GM21723 (cell line): ENCODE results near the gene BICRA.
A peak's percentile ranks its signal among the peaks of the same experiment; 100 is the strongest.
"Not testable (repeated sequence)": the region's sequence is repeated elsewhere in the genome, so short reads cannot be mapped to it uniquely, and the experiment has no call there.

Experiments used
- ATAC-seq: cut with Tn5 transposase; IDR thresholded peaks from one replicate; pipeline ENCODE4 v1.9.1; 2021; ENCODE audit warnings: mild to moderate bottlenecking, moderate library complexity; ENCODE audit not compliant: unreplicated experiment

BICRA gene

DNA sequence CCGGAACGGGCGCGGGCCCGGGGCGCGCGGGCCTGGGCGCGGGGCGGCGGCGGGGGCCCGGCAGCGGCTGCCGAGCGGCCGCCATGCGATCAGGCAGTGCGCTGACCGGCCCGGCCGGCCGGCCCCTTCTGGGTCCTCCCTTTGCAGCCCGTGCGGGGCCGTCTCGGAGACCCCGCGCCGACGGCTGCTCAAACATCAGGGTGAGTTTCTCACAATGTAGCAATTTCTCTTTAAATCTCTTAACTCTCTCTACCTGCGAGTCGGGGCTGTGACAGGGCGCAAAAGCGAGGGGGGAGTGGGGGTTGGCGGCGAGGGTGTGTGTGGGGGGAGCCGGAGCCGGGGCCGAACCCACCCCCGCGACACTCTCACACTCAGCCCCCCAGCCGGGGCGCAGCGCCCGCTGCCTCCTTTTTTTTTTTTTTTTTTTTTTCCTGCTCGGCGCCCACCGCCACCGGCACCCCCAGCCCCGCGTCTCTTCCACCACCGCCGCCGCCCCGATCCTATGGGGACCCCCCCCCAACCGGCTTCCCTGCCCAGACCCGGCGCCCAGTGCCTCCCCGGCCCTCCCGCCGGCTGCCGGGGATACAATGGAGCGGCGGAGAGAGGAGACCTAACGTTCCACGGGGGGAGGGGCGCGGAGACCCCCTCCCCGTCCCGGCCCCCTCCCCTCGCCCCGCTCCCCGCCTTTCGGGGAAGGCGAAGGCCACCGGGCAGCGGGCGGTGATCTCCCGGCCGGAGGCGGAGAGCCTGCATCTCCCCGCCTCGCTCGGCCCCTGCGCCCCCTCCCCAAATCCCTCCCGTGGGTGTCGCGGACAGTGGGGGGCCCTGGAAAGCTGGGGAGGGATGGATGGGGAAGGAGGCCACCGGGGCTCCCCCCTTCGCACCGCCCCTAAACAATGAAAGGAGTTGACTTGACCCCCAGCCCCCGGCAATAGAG, at the start of gene BICRA:
Gene BICRA, plus strand, starts transcription at position 166 of the 937 bp plus-strand sequence. CDS start 64,441 bp downstream, outside the sequence.
- ATAC-seq: peak; percentile 38

- ATAC-seq: no peak
Observed at GRCh38 chr19:47560999-47561398, 47.9 kb upstream of the BICRA start.

DNA sequence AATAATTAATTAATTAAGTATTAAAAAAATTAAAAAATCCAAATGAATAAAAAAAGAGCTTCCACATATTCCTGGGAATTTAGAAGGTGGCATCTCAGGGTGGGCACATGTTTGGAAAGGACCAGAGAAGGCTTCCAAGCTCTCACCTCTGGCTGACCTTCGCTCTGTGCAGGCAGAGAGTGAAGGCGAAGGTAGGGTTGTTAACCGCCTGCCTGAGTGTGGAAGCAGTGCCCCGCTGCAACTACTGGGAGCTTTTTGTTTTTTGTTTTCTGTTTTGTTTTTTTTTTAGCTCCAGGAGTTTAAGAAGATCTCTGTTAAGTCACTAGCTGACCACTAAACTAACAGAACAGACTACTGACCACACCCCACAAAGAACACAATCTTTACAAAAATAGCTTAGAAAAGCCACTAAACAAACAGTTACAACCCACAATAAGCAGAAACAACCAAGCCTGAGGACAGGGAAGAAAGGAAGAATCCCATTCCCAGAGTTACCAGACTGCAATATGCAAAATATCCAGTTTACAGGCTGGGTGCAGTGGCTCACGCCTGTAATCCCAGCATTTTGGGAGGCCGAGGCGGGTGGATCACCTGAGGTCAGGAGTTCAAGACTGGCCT, 47.4 kb upstream of the BICRA start:
- no peak for ATAC-seq

DNA sequence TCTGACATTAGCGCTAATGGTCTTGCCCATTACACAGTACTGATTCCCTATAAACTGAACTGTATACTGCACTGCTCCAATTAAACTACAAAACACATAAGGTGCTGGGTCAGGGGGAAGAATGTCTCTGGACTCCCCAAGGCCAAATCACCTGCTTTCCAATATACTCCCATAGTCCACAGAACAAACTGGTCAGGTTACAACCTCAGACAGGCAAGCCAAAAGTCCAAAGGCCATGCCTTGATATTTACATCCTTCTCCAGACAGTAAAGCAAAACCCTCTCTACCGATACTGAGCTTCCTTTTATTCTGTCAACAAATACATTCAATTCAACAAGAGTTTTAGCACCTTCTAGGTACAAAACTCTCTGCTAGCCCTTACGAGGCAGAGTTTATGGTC, 44.9 kb upstream of the BICRA start:
- ATAC-seq: no peak

DNA sequence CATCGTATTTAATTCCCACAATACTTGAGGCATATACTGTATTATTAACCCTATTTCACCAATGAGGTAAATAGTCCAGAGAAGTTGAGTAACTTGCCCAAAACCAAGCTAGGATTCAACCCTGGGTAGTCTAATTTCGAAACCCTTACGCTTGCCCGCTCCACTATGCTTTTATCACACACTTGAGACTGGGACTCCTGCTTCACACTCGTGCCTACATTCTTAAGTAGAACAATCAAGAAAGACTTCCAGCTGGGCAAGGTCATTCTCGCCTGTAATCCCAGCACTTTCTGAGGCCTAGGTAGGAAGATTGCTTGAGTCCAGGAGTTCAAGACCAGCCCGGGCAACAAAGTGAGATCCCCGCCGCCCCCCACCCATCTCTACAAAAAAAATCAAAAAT, 39.6 kb upstream of the BICRA start:
- no peak for ATAC-seq

DNA sequence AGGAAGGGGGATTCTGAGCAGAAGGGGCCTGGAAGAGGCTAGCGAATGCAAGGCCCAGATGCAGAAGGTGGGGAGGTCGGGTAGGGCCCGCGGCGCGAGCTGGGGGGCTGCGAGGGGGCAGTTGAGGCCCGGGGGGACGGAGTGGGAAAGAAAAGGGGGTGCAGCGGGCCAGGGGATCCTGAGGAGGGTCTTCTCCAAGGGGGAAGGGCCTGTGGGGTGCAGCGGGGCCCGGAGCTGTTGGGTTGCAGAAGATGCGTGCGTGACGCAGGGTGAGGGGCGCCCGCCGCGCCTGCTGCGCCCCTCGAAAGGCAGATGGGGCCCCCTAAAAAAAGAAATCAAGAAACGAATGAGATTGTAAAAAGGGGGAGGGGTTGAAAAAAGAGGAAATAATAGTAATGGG, 36.3 kb upstream of the BICRA start:
- ATAC-seq: no peak

- no peak for ATAC-seq
Observed at GRCh38 chr19:47573071-47574026, 35.6 kb upstream of the BICRA start, which contains the start of gene ZNF541. Gene ZNF541 (minus strand): TSS chr19:47573148. CDS start chr19:47555856, 17,292 bp downstream.

DNA sequence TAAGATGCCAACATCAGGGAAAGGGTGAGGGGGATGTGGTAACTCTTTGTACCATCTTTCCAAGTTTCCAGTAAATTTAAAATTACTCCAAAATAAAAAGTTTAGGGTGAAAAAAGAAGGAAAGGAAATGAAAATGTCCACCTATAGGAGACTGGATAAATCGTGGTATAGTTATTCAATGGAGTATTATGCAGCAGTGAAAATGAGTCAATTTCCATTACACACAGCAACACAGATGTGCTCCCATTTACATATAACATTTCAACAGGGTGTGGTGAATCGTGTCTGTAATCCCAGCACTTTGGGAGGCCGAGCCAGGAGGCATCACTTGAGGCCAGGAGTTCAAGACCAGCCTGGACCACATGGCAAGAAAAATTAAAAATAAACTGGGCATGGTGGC, 28.5 kb upstream of the BICRA start:
- no peak for ATAC-seq

DNA sequence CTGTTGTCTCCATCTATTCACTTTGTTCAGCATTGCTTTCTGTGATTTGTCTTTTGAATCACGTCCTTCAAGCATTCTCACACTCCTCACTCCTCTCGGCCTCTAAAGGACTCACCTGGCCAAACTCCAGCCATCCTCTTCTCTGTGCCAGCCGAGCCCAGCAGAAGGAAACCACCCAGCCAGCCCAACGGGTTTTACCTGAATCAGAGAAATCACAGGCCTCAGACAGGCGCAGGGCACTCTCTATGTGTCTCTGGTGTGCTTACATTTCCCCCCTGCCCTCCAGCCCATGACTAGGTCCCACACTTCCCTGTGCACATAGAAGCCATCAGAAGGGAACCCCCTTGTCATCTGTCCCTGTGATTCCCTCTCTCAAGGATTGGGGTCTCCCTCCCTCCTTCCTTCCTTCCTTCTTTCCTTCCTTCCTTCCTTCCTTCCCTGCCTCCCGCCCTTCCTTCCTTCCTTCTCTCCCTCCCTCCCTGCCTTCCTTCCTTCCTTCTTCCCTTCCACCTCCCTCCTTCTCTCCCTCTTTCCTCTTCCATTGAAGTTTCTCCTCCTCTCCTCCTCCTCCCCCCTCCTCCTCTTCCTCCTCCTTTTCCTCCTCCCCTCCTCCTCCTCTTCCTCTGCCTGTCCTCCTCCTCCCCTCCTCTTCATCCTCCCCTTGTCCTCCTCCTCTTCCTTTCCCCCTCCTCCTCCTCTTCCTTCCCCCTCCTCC, 27.2 kb upstream of the BICRA start:
- ATAC-seq: no peak

DNA sequence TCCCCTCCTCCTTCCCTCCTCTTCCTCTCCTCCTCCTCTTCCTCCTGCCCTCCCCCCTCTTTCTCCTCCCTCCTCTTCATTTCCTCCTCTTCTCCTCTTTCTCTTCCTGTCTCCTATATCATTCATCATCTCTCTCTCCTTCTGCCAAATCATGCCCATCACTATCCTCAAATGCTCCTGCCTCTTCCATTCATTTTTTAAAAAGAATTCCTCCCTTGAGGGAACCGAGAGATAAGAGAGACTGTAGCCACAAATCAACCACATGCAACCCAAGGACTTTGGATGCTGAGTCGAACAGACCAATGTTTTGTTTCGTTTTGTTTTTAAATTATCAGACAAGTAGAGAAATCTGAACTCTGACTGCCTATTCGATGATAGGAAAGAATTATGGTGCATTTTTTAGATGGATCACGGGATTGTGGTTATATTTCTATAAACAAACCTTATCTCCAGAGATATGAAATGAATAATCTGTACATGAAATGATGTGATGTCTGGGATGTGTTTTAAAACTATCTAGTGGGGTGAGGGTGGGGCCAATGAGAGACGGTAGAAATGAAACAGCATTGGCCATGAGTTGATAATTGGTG, 26.5 kb upstream of the BICRA start:
- no peak for ATAC-seq

- ATAC-seq: not testable (repeated sequence)
Observed at GRCh38 chr19:47583161-47583560, 25.8 kb upstream of the BICRA start.

DNA sequence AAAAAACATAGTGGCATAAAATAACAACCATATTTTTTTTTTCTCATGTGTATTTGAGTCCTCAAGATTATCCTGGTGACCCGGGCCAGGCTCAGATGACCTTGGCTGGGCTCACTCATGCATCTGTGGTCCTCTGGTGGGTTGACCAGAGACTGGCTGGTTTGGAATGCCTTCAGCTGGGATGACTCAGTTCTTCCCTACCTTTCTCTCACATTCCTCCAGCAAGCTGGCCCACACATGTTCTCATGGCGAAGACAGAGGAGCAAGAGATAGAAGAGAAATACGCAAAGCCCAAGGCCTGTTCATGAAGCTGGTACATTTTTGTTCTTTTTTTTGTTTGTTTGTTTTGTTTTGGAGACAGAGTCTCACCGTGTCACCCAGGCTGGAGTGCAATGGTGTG, 21.6 kb upstream of the BICRA start:
- ATAC-seq: no peak

GRCh38 chr19:47589824-47590223, 19.1 kb upstream of the BICRA start:
- no peak for ATAC-seq

DNA sequence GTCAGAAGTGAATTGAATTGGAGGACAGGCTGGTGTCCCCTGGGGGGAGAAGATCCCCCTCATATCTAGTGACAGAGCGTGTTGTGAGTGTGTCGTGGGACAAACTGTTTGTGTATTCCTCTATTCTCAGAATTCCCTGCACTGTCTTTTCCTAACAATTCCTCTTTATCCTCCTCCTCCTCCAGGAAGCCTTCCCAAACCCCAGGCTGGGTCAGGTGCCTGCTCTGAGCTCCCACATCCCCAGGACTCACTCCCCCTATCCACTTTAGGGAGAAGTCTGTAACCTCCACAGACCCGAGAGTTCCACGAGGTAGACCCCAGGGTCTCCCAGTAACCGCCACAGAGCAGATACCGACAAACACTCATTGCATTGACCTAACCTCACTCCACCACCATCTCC, 15.1 kb upstream of the BICRA start:
- ATAC-seq: no peak

DNA sequence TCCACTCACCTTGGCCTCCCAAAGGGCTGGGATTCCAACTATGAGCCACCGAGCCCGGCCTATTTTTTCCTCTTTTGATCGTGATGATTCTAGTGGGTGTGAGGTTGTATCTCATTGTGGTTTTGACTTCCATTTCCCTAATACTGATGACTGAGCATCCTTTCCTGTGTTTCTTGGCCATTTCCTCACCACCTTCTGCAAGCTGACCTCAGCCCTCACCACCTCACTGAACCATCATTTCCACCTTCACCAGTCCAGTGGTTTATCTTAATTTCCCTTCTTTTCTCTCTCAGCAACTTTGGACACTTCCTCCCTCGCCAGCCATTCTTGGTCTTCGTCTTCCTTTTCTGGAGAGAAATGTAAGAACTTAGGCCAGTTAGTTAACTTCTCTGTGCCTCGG, 13.0 kb upstream of the BICRA start:
- no peak for ATAC-seq

GRCh38 chr19:47598407-47599349, 10.3 kb upstream of the BICRA start:
- ATAC-seq: no peak

GRCh38 chr19:47599671-47600245, 9.2 kb upstream of the BICRA start:
- not testable (repeated sequence) for ATAC-seq
